Fibroblast of lung (primary cell): ENCODE data around the gene SH2D6. TPM values are rescaled to one million over a fixed set of nuclear protein-coding genes. Genes with fewer than 3 reads are reported as not detected.
A peak's percentile ranks its signal among the peaks of the same experiment; 100 is the strongest.
"Not testable (repeated sequence)": the region's sequence is repeated elsewhere in the genome, so short reads cannot be mapped to it uniquely, and the experiment has no call there.

Source experiments
- DNase-seq, 2 donors: peaks; one replicate each; pipeline versions ENCODE4 v3.0.0 to v3.0.0-alpha.2; 2010; ENCODE audit warnings: low read depth in 2 of 2
- H2AFZ ChIP-seq: 2 replicates; pipeline ENCODE4 v1.5.1; 2012; ENCODE audit warnings: low read length, control low read depth, inconsistent platforms
- H3K27ac ChIP-seq: 2 replicates; pipeline ENCODE4 v1.5.1; 2011; ENCODE audit warnings: low read length, control low read depth; ENCODE audit not compliant: insufficient read depth
- H3K27me3 ChIP-seq: 2 replicates; pipeline ENCODE4 v1.5.1; 2011; ENCODE audit warnings: mild to moderate bottlenecking, low read length; ENCODE audit not compliant: control insufficient read depth, insufficient read depth
- H3K36me3 ChIP-seq: 2 replicates; pipeline ENCODE4 v1.5.1; 2011; ENCODE audit warnings: low read length; ENCODE audit not compliant: control insufficient read depth, insufficient read depth
- H3K4me1 ChIP-seq: 2 replicates; pipeline ENCODE4 v1.5.1; 2011; ENCODE audit warnings: low read length; ENCODE audit not compliant: control insufficient read depth, insufficient read depth; ENCODE audit errors: extremely low read depth
- H3K4me2 ChIP-seq: 2 replicates; pipeline ENCODE4 v1.5.1; 2011; ENCODE audit warnings: low read length, control low read depth; ENCODE audit not compliant: insufficient read depth; ENCODE audit errors: extremely low read depth
- H3K4me3 ChIP-seq, 4 experiments: fragments of 200-600 bp in 1 of 4; sonication (generic) in 1 of 4; replicated peaks in 1 of 4; 2 replicates each; pipeline ENCODE4 v1.5.1; 2011 to 2016; ENCODE audit warnings: low read length in 4 of 4, low read depth in 3 of 4, mild to moderate bottlenecking in 3 of 4, control low read depth in 2 of 4, inconsistent platforms in 1 of 4, mixed read lengths in 1 of 4; ENCODE audit not compliant: insufficient read depth in 1 of 4; ENCODE audit errors: control extremely low read depth in 1 of 4
- H3K79me2 ChIP-seq: 2 replicates; pipeline ENCODE4 v1.5.1; 2012; ENCODE audit warnings: mild to moderate bottlenecking, low read length, inconsistent platforms; ENCODE audit not compliant: control insufficient read depth, insufficient read depth
- H3K9ac ChIP-seq: 2 replicates; pipeline ENCODE4 v1.5.1; 2011; ENCODE audit warnings: mild to moderate bottlenecking, low read length, control low read depth; ENCODE audit not compliant: insufficient read depth
- H3K9me3 ChIP-seq: 2 replicates; pipeline ENCODE4 v1.5.1; 2012; ENCODE audit warnings: low read depth, low read length; ENCODE audit not compliant: control insufficient read depth, insufficient read depth
- H4K20me1 ChIP-seq: 2 replicates; pipeline ENCODE4 v1.5.1; 2011; ENCODE audit warnings: low read length; ENCODE audit not compliant: control insufficient read depth, insufficient read depth; ENCODE audit errors: extremely low read depth
- CTCF ChIP-seq, 2 donors: IDR thresholded peaks in 1 of 2; conservative IDR thresholded peaks in 1 of 2; 1 replicate in 1 of 2; 2 replicates in 1 of 2; pipeline ENCODE4 v1.5.1; 2011 to 2012; ENCODE audit warnings: low read length in 2 of 2, control low read depth in 1 of 2, inconsistent platforms in 1 of 2, low read depth in 1 of 2, mild to moderate bottlenecking in 1 of 2
- EZH2 ChIP-seq: IDR thresholded peaks from 2 replicates; pipeline ENCODE4 v1.5.1; 2012; ENCODE audit warnings: low read length, control low read depth, mild to moderate bottlenecking; ENCODE audit errors: missing control alignments
- polyA plus RNA-seq, 2 donors: library from polyadenylated mRNA; depleted of rRNA in 1 of 2; stranded (reverse) in 1 of 2; unstranded in 1 of 2; fragments of >200 nt; gene quantifications; 2 replicates each; pipeline ENCODE4 v1.2.1, GENCODE V29; 2011 to 2012; ENCODE audit warnings: missing spikeins in 1 of 2
- total RNA-seq: library from RNA; depleted of rRNA; stranded (reverse); fragments of >200 nt; gene quantifications from 2 replicates; pipeline ENCODE4 v1.2.1, GENCODE V29; 2014

Gene SH2D6
- total and polyA plus RNA-seq, 2 donors (not counting 1 experiment from before 2014, with no cell fraction given), result 0.16 to 2.1 TPM

- no peak overlapping the region for H3K9ac ChIP-seq
- DNase-seq, result no peak
- TF ChIP-seq CTCF (conservative IDR thresholded peaks at IDR 0.05 in 1 of 2, IDR thresholded peaks at IDR 0.05 in 1 of 2; ENCODE audit: low read depth in 1 of 2, low read length in 2 of 2) (no peak), EZH2 (no peak)
- H3K36me3 ChIP-seq, result no peaks in the 10 kb centered on the region
- no peak overlapping the region for H3K4me2 ChIP-seq
- H2AFZ ChIP-seq, result no peak overlapping the region
- no peaks in the 10 kb centered on the region for H3K79me2 ChIP-seq
- no peak overlapping the region for H3K4me3 ChIP-seq
- H3K27me3 ChIP-seq, result no peaks in the 10 kb centered on the region
- no peak overlapping the region for H3K27ac ChIP-seq
- H3K4me1 ChIP-seq, result no peaks in the 10 kb centered on the region
- no peaks in the 10 kb centered on the region for H4K20me1 ChIP-seq
- H3K9me3 ChIP-seq, result no peaks in the 10 kb centered on the region
These were observed 40.3 kb upstream of the SH2D6 start for GRCh38 chr2:85378257-85378656.

- Histone ChIP-seq H3K36me3 (no peaks in the 10 kb centered on the region), H3K4me2 (no peak overlapping the region), H3K79me2 (no peaks in the 10 kb centered on the region), H3K9me3 (no peaks in the 10 kb centered on the region), H3K27me3 (no peaks in the 10 kb centered on the region), H4K20me1 (no peaks in the 10 kb centered on the region), H2AFZ (no peak overlapping the region), H3K27ac (no peak overlapping the region), H3K4me3 (no peak overlapping the region), H3K9ac (no peak overlapping the region), H3K4me1 (no peaks in the 10 kb centered on the region)
- DNase-seq, result no peak
- TF ChIP-seq CTCF (conservative IDR thresholded peaks at IDR 0.05 in 1 of 2, IDR thresholded peaks at IDR 0.05 in 1 of 2; ENCODE audit: low read depth in 1 of 2, low read length in 2 of 2) (no peak), EZH2 (no peak)
These were observed 38.5 kb upstream of the SH2D6 start for GRCh38 chr2:85380048-85380447.

- not testable (repeated sequence) for H4K20me1 ChIP-seq, H2AFZ ChIP-seq, H3K36me3 ChIP-seq, H3K79me2 ChIP-seq, H3K27me3 ChIP-seq, H3K27ac ChIP-seq, H3K4me1 ChIP-seq, H3K9ac ChIP-seq, H3K9me3 ChIP-seq, H3K4me2 ChIP-seq, H3K4me3 ChIP-seq
- DNase-seq, result peak in 1 of 2 donors; percentile 7
These were observed 35.4 kb upstream of the SH2D6 start for GRCh38 chr2:85383151-85383550.
